ENCODE results near the gene KRT74. TPM values are rescaled to one million over a fixed set of nuclear protein-coding genes. Genes with fewer than 3 reads are reported as not detected.

Gene KRT74
- total RNA-seq, 1 experiment from 2014 or later, result not detected

GRCh38 chr12:52590021-52590420 is 16.4 kb upstream of the KRT74 start:
- Histone ChIP-seq H3K27me3 (ENCODE audit: control insufficient read depth, insufficient read depth, low read length) (no peaks in the 10 kb centered on the region; the same call in 1 of the 2 replicates), H3K4me1 (ENCODE audit: control insufficient read depth, insufficient read depth, low read length) (no peaks in the 10 kb centered on the region), H3K9me3 (ENCODE audit: control insufficient read depth, insufficient read depth, low read depth, low read length) (no peaks in the 10 kb centered on the region), H3K4me3 (ENCODE audit: low read depth in 2 of 2, low read length in 2 of 2) (no peak overlapping the region), H3K27ac (ENCODE audit: low read length) (no peak overlapping the region), H3K36me3 (ENCODE audit: control insufficient read depth, insufficient read depth, low read length) (no peaks in the 10 kb centered on the region)
- BruUV-seq (replicated peaks), result no TSS peak
- ATAC-seq, result no peak
- intact Hi-C loops (cut with micrococcal nuclease; ENCODE audit: unreplicated experiment), result no loop called here
- TF ChIP-seq SIN3A (IDR thresholded peaks at IDR 0.05; ENCODE audit: borderline replicate concordance, insufficient read depth, low read depth, low read length) (no peak), TCF7L2 (IDR thresholded peaks at IDR 0.05; ENCODE audit: low read depth, low read length) (no peak)
- ChIA-PET POLR2A (no interaction called here), CTCF (interaction anchor here (1.2 kb wide), 1 partner anchor 288 kb away, joined by 3 read pairs; no protein-coding TSS in a partner anchor)
- in situ Hi-C loops (cut with HindIII; ENCODE audit: low pct_unique_long_range_greater_than_20kb, low sequenced_read_pairs), result no loop called here
- DNase-seq (ENCODE audit: low read depth, low spot score), result no peak

GRCh38 chr12:52587563-52587962 is 13.9 kb upstream of the KRT74 start:
- no peaks in the 10 kb centered on the region for H3K9me3 ChIP-seq (ENCODE audit: control insufficient read depth, insufficient read depth, low read depth, low read length)
- H3K27me3 ChIP-seq (ENCODE audit: control insufficient read depth, insufficient read depth, low read length), result peaks cover 2% of the 10 kb centered on the region; the same call in 1 of the 2 replicates
- no peak for DNase-seq (ENCODE audit: low read depth, low spot score)
- TF ChIP-seq POLR2AphosphoS5 (IDR thresholded peaks at IDR 0.05; ENCODE audit: low read depth, low read length) (no peak), SIN3A (IDR thresholded peaks at IDR 0.05; ENCODE audit: borderline replicate concordance, insufficient read depth, low read depth, low read length) (no peak), REST (IDR thresholded peaks at IDR 0.05; ENCODE audit: insufficient read depth in 1 of 2, low read depth in 2 of 2, low read length in 1 of 2) (no peak), TCF7L2 (IDR thresholded peaks at IDR 0.05; ENCODE audit: low read depth, low read length) (no peak), CTCF (IDR thresholded peaks at IDR 0.05) (no peak)
- BruUV-seq (replicated peaks), result no TSS peak
- no peak overlapping the region for H3K4me3 ChIP-seq (ENCODE audit: low read depth in 2 of 2, low read length in 2 of 2)
- H3K4me1 ChIP-seq (ENCODE audit: control insufficient read depth, insufficient read depth, low read length), result no peaks in the 10 kb centered on the region
- ATAC-seq, result no peak
- in situ Hi-C loops (cut with HindIII; ENCODE audit: low pct_unique_long_range_greater_than_20kb, low sequenced_read_pairs), result no loop called here
- intact Hi-C loops (cut with micrococcal nuclease; ENCODE audit: unreplicated experiment), result loop anchor here (10.0 kb wide), 1 partner anchor 443 kb away; no protein-coding TSS in a partner anchor
- CTCF ChIA-PET, result no interaction called here
- POLR2A ChIA-PET, result no interaction called here
- no peaks in the 10 kb centered on the region for H3K36me3 ChIP-seq (ENCODE audit: control insufficient read depth, insufficient read depth, low read length)
- H3K27ac ChIP-seq (ENCODE audit: low read length), result no peak overlapping the region

- H3K4me1 ChIP-seq (ENCODE audit: control insufficient read depth, insufficient read depth, low read length), result no peaks in the 10 kb centered on the region
- TF ChIP-seq SIN3A (IDR thresholded peaks at IDR 0.05; ENCODE audit: borderline replicate concordance, insufficient read depth, low read depth, low read length) (no peak), REST (IDR thresholded peaks at IDR 0.05; ENCODE audit: insufficient read depth in 1 of 2, low read depth in 2 of 2, low read length in 1 of 2) (no peak), POLR2AphosphoS5 (IDR thresholded peaks at IDR 0.05; ENCODE audit: low read depth, low read length) (no peak), TCF7L2 (IDR thresholded peaks at IDR 0.05; ENCODE audit: low read depth, low read length) (no peak), CTCF (IDR thresholded peaks at IDR 0.05) (no peak)
- CTCF ChIA-PET, result interaction anchor here (1.4 kb wide), 1 partner anchor 285 kb away, joined by 7 read pairs; no protein-coding TSS in a partner anchor
- H3K36me3 ChIP-seq (ENCODE audit: control insufficient read depth, insufficient read depth, low read length), result no peaks in the 10 kb centered on the region
- peaks cover 2% of the 10 kb centered on the region; the same call in 1 of the 2 replicates for H3K27me3 ChIP-seq (ENCODE audit: control insufficient read depth, insufficient read depth, low read length)
- ATAC-seq (no peak), DNase-seq (ENCODE audit: low read depth, low spot score) (no peak)
- no TSS peak for BruUV-seq (replicated peaks)
- intact Hi-C loops (cut with micrococcal nuclease; ENCODE audit: unreplicated experiment) (loop anchor here (10.0 kb wide), 1 partner anchor 441 kb away; no protein-coding TSS in a partner anchor), in situ Hi-C loops (cut with HindIII; ENCODE audit: low pct_unique_long_range_greater_than_20kb, low sequenced_read_pairs) (no loop called here)
- no peak overlapping the region for H3K27ac ChIP-seq (ENCODE audit: low read length)
- H3K4me3 ChIP-seq (ENCODE audit: low read depth in 2 of 2, low read length in 2 of 2), result no peak overlapping the region
- POLR2A ChIA-PET, result no interaction called here
- H3K9me3 ChIP-seq (ENCODE audit: control insufficient read depth, insufficient read depth, low read depth, low read length), result no peaks in the 10 kb centered on the region
Measured at GRCh38 chr12:52585946-52586345, 12.3 kb upstream of the KRT74 start.
